ENCODE measurements around the gene KSR2.

KSR2 gene

DNA sequence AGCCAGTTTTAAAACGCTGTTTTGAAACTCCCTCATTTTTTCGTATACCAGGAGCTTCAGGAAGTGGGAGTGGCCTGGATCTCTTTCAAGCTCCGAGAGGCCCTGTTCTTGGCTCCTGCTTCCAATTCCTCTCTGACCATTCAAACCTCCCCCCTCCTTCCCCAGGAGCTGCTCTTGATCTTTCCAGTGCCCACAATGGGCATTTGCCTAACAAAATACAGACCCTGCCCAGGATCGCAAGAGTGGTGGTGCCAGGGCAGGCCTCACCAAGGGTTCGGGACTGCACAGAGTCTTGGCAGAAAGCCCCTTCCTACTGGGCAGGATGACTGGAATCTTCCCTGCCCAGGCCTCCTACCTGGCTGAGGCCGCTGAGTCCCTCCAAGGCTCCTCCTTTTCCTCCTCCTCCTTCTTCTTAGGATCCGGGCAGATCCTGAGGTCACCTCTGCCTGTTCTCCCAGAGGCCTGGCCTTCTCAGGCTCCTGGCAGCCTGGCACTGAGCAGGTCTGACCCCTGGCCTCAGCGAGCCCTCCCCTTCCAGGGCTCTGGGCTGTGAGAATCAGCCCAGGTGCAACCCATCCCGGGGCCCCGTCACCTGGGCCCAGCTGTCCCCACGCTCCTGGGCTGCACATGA, 560.5 kb downstream of the KSR2 start:
- Histone ChIP-seq H3K4me2 (ENCODE audit: low read length) (no peak overlapping the region), H4K20me1 (ENCODE audit: insufficient read depth, low read length) (no peaks in the 10 kb centered on the region), H3K9me2 (ENCODE audit: low read depth, low read length) (no peaks in the 10 kb centered on the region)

DNA sequence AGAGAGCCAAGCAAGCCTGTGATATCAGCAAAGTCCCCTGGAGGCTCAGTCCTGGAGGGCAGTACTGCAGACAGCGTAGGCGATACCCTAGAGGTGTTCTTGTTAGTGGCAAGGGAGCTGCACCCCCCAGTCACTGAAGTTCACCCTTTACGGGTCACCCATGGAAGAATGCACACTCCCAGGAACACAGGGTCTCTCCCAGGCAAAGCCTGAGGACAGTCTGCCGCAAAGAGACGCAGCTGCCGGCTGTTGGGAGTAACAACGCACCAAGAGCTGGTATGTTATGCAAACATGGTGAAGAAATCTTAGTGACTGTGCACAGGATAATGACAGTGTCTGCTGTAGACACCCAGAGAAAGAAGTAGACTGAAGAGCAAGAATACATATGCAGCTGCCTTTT, 563.9 kb downstream of the KSR2 start:
- Histone ChIP-seq H3K4me2 (ENCODE audit: low read length) (no peak overlapping the region), H3K9me2 (ENCODE audit: low read depth, low read length) (no peaks in the 10 kb centered on the region), H2AFZ (ENCODE audit: low read length) (no peak overlapping the region), H3K4me1 (ENCODE audit: insufficient read depth, low read length, severe bottlenecking) (no peaks in the 10 kb centered on the region), H3K27ac (ENCODE audit: low read depth, low read length, poor library complexity, severe bottlenecking) (no peak overlapping the region), H3K9me3 (ENCODE audit: low read length) (no peaks in the 10 kb centered on the region), H3F3A (ENCODE audit: insufficient read depth, low read length) (no peaks in the 10 kb centered on the region), H3K79me2 (ENCODE audit: insufficient read depth, low read length) (no peaks in the 10 kb centered on the region), H3K4me3 (ENCODE audit: low read depth, low read length, poor library complexity, severe bottlenecking) (no peak overlapping the region), H3K9ac (ENCODE audit: low read length) (no peak overlapping the region), H3K36me3 (ENCODE audit: insufficient read depth, low read length) (no peaks in the 10 kb centered on the region), H3K27me3 (ENCODE audit: insufficient read depth, low read length) (no peaks in the 10 kb centered on the region), H4K20me1 (ENCODE audit: insufficient read depth, low read length) (no peaks in the 10 kb centered on the region)
- TF ChIP-seq EZH2 (IDR thresholded peaks at IDR 0.05; ENCODE audit: borderline replicate concordance, low read length) (no peak), CTCF (IDR thresholded peaks at IDR 0.05; ENCODE audit: low read length) (no peak)

More for the DNA sequence above, 560.5 kb downstream of the KSR2 start:
- no peak overlapping the region for H3K9ac ChIP-seq (ENCODE audit: low read length)
- H3K36me3 ChIP-seq (ENCODE audit: insufficient read depth, low read length), result no peaks in the 10 kb centered on the region
- no peak overlapping the region for H2AFZ ChIP-seq (ENCODE audit: low read length)
- H3K27me3 ChIP-seq (ENCODE audit: insufficient read depth, low read length), result no peaks in the 10 kb centered on the region
- no peaks in the 10 kb centered on the region for H3K79me2 ChIP-seq (ENCODE audit: insufficient read depth, low read length)
- TF ChIP-seq CTCF (IDR thresholded peaks at IDR 0.05; ENCODE audit: low read length) (no peak), EZH2 (IDR thresholded peaks at IDR 0.05; ENCODE audit: borderline replicate concordance, low read length) (no peak)
- H3F3A ChIP-seq (ENCODE audit: insufficient read depth, low read length), result no peaks in the 10 kb centered on the region
- H3K27ac ChIP-seq (ENCODE audit: low read depth, low read length, poor library complexity, severe bottlenecking), result no peak overlapping the region
- no peaks in the 10 kb centered on the region for H3K4me1 ChIP-seq (ENCODE audit: insufficient read depth, low read length, severe bottlenecking)
- H3K4me3 ChIP-seq (ENCODE audit: low read depth, low read length, poor library complexity, severe bottlenecking), result no peak overlapping the region
- H3K9me3 ChIP-seq (ENCODE audit: low read length), result no peaks in the 10 kb centered on the region

DNA sequence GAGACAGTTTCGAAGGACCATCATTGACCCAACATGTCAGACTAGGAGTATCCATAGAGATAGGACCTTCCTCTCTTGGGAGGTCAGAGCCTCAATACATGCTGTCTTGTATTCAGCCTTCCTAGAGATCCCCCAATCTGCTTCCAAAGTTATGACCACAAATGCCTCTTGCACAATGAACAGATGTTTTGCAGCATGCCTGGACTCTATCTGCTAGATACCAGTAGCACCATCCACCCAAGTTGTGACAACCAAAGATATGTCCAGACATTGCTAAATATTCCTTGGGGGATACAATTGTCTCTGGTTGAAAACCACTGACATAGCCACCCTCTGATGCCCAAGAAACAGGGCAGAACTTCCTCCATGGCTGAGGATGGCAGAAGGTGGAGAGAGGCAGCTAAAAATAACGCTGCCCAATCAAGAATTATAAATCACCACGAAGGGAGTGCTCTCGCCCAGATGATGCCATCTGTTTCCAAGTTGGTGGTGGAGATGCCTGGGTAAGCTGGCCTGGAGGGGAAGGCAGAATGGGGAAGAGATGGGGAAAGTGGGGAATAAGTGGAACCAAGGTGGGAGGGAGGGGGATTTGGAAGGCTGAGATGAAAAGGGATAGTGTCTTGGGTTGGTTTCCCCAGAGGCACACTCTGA, 564.5 kb downstream of the KSR2 start:
- no peaks in the 10 kb centered on the region for H4K20me1 ChIP-seq (ENCODE audit: insufficient read depth, low read length)
- no peak overlapping the region for H3K27ac ChIP-seq (ENCODE audit: low read depth, low read length, poor library complexity, severe bottlenecking)
- no peak overlapping the region for H2AFZ ChIP-seq (ENCODE audit: low read length)
- H3K9me3 ChIP-seq (ENCODE audit: low read length), result no peaks in the 10 kb centered on the region
- H3K27me3 ChIP-seq (ENCODE audit: insufficient read depth, low read length), result no peaks in the 10 kb centered on the region
- H3K79me2 ChIP-seq (ENCODE audit: insufficient read depth, low read length), result no peaks in the 10 kb centered on the region
- no peaks in the 10 kb centered on the region for H3K4me1 ChIP-seq (ENCODE audit: insufficient read depth, low read length, severe bottlenecking)
- no peak for TF ChIP-seq CTCF (IDR thresholded peaks at IDR 0.05; ENCODE audit: low read length)
- TF ChIP-seq EZH2 (IDR thresholded peaks at IDR 0.05; ENCODE audit: borderline replicate concordance, low read length), result no peak
- H3K4me2 ChIP-seq (ENCODE audit: low read length), result no peak overlapping the region
- H3K9me2 ChIP-seq (ENCODE audit: low read depth, low read length), result no peaks in the 10 kb centered on the region
- H3K36me3 ChIP-seq (ENCODE audit: insufficient read depth, low read length), result no peaks in the 10 kb centered on the region
- no peaks in the 10 kb centered on the region for H3F3A ChIP-seq (ENCODE audit: insufficient read depth, low read length)
- H3K9ac ChIP-seq (ENCODE audit: low read length), result no peak overlapping the region
- H3K4me3 ChIP-seq (ENCODE audit: low read depth, low read length, poor library complexity, severe bottlenecking), result no peak overlapping the region
